Middle frontal gyrus (tissue), 1 donor: Measurements from ENCODE around the gene UBIAD1.
"Not testable (repeated sequence)": the region's sequence is repeated elsewhere in the genome, so short reads cannot be mapped to it uniquely, and the experiment has no call there.

Experiments used
- DNase-seq: peaks from one replicate; pipeline ENCODE4 v3.0.0-alpha.2; 2015; ENCODE audit warnings: low spot score; ENCODE audit errors: extremely low spot score

Gene UBIAD1

GRCh38 chr1:11279630-11280029 lies 6.6 kb downstream of the UBIAD1 start:
- no peak for DNase-seq

- DNase-seq, result no peak
Measured at GRCh38 chr1:11280719-11281376, 7.8 kb downstream of the UBIAD1 start.

GRCh38 chr1:11281518-11282331 lies 8.7 kb downstream of the UBIAD1 start:
- DNase-seq, result no peak

- DNase-seq, result no peak
Measured at GRCh38 chr1:11283151-11283550, 10.2 kb downstream of the UBIAD1 start.

- DNase-seq, result no peak
Measured at GRCh38 chr1:11284784-11285183, 11.8 kb downstream of the UBIAD1 start.

GRCh38 chr1:11285883-11286734 lies 13.1 kb downstream of the UBIAD1 start:
- no peak for DNase-seq

- no peak for DNase-seq
Measured at GRCh38 chr1:11286735-11287410, 13.9 kb downstream of the UBIAD1 start.

- no peak for DNase-seq
Measured at GRCh38 chr1:11289064-11289463, 16.1 kb downstream of the UBIAD1 start.

GRCh38 chr1:11291049-11291448 lies 18.1 kb downstream of the UBIAD1 start:
- no peak for DNase-seq

- DNase-seq, result no peak
Measured at GRCh38 chr1:11293856-11294255, 20.9 kb downstream of the UBIAD1 start.

- DNase-seq, result no peak
Measured at GRCh38 chr1:11294951-11295350, 22.0 kb downstream of the UBIAD1 start.

GRCh38 chr1:11295905-11296304 lies 22.9 kb downstream of the UBIAD1 start:
- no peak for DNase-seq

- DNase-seq, result not testable (repeated sequence)
Measured at GRCh38 chr1:11297774-11298173, 24.8 kb downstream of the UBIAD1 start.

- no peak for DNase-seq
Measured at GRCh38 chr1:11298390-11299224, 25.6 kb downstream of the UBIAD1 start.

GRCh38 chr1:11299225-11299574 lies 26.2 kb downstream of the UBIAD1 start:
- no peak for DNase-seq

GRCh38 chr1:11301601-11302000 lies 28.6 kb downstream of the UBIAD1 start:
- peak; percentile 21 for DNase-seq

GRCh38 chr1:11302366-11302765 lies 29.4 kb downstream of the UBIAD1 start:
- no peak for DNase-seq

GRCh38 chr1:11305516-11305915 lies 32.5 kb downstream of the UBIAD1 start:
- DNase-seq, result not testable (repeated sequence)

GRCh38 chr1:11307852-11308251 lies 34.9 kb downstream of the UBIAD1 start:
- DNase-seq, result no peak

GRCh38 chr1:11308699-11309224 lies 35.8 kb downstream of the UBIAD1 start:
- DNase-seq, result no peak
